ENCODE results near the gene LURAP1L.

Gene LURAP1L

DNA sequence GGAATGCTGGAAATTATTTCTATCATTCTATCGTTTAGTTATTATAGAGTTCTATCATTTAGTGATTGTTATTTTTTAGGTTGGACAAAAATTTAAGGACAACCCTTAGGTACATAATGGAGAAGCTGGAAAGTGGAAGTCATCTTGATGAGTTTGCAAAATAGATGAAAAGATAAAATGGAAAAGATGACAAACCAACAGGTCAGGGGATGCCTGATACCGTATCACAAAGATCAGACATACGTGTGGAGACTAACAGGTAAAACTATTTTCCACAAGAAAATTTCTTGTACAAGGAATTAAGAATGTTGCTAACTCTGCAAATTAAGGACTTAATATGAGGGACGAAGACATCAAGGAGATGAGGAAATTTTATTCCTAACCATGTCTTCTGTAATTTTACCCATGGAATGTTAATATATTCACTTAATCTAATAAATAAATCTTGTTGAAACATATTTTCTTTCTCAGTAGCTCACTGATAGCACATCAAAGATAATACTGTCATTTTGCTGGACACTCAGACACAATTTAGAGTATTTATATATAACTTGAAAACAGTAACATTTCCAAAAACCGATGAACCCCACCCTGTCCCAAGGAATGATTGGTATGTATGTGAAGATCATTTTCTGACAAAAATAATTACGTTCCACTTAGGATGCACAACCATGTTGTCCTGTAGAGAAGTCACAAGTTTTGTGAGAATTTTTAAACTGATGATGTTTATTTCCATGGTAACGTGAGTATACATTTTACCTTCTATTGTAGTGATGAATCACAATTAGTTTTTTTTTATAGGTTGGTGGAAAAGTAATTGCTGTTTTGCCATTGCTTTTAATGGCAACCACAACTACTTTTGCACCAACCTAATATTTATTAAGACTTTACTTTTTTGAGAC, 2.6 kb downstream of the LURAP1L start:
- DNase-seq = no peak

- DNase-seq = no peak
These were observed 3.6 kb downstream of the LURAP1L start for GRCh38 chr9:12778389-12778788.

GRCh38 chr9:12781226-12781733, 6.5 kb downstream of the LURAP1L start:
- DNase-seq = no peak

GRCh38 chr9:12783767-12784460, 9.1 kb downstream of the LURAP1L start:
- no peak for DNase-seq

- DNase-seq = no peak
These were observed 9.8 kb downstream of the LURAP1L start for GRCh38 chr9:12784461-12785259.

DNA sequence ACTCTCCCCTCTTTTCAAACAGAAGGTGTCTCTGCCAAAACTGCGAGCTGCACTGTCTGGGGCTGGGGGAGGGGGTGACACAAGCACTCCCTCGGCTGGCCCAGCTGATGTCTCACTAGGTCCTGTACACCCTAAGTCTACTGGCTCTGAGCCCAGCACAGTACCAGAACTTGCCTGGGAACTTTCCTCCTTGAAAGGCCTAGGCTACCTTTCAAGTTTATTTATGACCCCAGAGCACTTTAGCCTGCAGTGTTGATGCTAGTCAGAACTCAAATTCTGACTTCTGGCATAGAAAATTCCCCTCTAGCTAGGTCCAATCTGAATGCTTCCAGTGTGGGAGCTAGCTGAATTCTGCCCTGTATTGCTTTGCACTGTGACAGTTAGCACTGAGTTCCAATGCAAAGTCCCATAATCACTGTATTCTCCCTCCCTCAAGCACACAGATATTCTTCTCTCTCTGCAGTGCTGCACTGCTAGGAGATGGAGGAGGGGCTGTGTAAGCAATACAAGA, 10.5 kb downstream of the LURAP1L start:
- DNase-seq = no peak

DNA sequence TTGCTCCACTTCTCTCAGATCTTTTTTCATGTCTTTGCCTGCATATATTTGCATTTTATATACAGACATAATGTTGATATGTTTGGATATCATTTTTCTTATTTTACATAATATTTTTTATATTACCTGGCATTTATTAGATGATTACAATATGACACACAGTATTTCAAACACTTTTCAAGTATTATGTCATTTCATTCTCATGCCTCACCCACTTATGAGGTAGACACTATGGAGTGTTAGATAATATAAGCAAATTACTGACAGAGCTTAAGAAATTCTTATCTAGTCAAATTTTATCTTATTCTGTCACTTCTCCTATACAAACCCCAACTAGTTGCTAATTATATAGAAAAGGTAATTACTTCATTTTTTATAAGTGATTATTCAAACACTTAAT, 11.1 kb downstream of the LURAP1L start:
- no peak for DNase-seq

DNA sequence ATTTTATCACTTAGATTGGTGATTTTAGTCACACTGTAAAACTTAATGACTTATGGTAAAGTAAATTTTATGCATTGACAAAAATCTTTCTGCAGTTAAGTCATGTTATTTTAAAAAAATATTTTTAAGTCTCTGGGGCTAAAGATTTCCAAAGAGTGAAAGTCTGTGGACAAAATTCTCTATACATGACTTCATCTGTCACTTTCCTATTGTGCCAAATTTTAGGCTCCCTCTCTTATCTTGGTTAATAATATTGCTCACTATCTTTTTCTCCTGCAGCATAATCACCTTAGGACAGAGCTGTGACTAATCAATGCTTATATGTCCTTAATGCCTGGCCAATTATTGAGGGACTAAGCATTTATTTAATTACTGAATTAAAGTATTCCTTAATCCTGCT, 15.2 kb downstream of the LURAP1L start:
- no peak for DNase-seq

DNA sequence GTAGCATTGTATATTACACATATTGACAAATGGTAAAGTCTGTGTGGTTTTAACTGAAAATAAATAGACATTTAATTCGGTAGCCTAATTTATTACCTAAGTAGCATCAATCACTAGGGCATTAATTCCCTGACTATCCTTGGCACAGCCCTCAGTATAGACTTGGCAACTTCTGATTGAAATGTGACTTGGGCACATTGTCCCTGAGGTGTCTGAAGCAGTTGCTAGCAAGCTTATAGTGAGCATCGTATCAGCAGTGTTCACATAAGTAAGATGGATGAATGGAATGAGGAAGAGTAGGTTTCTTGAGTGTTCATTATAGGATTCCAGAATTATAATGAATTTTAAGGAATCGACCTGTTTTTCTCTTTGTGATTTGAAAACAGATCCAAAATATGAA, 16.1 kb downstream of the LURAP1L start:
- DNase-seq = no peak

- no peak for DNase-seq
These were observed 19.4 kb downstream of the LURAP1L start for GRCh38 chr9:12794101-12794799.

- DNase-seq = no peak
These were observed 21.8 kb downstream of the LURAP1L start for GRCh38 chr9:12796601-12797000.

- no peak for DNase-seq
These were observed 22.2 kb downstream of the LURAP1L start for GRCh38 chr9:12797037-12797436.

DNA sequence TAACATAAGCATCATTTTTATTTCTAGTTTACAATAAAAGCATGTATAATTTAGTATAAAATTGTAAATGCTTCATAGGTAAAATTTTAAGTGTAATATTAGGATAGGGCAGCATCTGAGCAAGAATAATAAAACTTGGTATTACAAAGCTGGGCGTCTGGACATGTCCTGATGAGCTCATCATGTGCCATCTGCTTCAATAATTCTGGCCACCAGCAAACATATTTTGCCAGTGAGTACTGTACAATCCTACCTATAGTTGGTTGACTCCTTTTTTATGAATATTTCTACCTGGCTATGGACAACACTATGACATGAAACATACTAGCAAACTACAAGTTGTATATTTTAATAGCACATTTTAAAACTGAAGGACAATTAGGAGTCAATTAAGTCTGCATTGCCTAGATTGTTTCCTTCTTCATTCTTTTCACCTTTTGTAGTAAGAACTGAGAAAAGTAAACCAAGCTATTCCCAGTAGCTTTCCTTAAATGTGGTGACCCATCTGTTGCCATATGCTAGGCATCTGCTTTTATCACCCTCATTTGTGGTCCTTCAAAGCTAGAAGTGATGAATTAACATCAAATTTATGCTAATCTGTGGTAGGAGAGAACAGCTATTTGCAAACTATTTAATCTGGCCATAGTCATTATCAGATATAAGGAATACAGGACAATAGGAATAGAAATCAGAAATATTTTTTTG, 23.4 kb downstream of the LURAP1L start:
- no peak for DNase-seq

GRCh38 chr9:12801187-12801586, 26.4 kb downstream of the LURAP1L start:
- no peak for DNase-seq

- no peak for DNase-seq
These were observed 26.8 kb downstream of the LURAP1L start for GRCh38 chr9:12801663-12802062.

- no peak for DNase-seq
These were observed 27.3 kb downstream of the LURAP1L start for GRCh38 chr9:12802093-12802492.

DNA sequence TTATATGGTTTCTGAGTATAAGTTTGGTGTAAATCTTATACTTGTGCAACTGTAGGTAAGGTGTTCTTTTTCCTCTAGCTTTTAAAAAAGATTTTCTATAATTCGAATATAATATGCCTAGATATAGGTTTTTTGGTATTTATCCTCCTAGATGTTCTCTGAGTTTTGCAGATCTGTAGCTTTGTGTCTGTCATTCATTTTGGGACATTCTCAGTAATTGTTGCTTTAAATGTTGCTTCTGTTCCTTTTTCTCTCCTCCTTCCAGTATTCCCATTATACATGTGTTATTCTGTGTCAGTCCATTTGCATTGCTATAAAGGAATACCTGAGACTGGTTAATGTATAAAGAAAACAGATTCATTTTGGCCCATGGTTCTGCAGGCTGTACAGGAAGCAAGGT, 33.7 kb downstream of the LURAP1L start:
- DNase-seq = no peak

- DNase-seq = no peak
These were observed 34.9 kb downstream of the LURAP1L start for GRCh38 chr9:12809720-12810119.

GRCh38 chr9:12811935-12812334, 37.1 kb downstream of the LURAP1L start:
- no peak for DNase-seq

DNA sequence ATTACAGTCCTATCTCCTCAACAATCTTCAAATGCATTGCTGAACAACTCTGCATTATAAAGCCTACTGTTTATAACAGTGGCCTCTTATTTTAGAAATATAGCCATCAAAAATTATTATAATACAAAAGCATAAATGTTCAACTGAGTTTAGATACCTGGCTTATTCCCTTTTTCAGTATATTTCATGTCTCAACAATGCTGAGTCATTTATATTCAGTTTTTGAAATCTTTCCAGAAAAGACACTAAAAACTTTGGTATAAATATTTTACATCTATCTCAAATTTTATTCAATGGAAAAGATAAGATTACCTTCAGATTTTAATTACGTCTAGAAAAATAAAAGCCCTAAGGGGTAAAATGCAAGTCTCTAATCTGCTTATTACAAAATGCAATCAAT, 37.9 kb downstream of the LURAP1L start:
- no peak for DNase-seq

DNA sequence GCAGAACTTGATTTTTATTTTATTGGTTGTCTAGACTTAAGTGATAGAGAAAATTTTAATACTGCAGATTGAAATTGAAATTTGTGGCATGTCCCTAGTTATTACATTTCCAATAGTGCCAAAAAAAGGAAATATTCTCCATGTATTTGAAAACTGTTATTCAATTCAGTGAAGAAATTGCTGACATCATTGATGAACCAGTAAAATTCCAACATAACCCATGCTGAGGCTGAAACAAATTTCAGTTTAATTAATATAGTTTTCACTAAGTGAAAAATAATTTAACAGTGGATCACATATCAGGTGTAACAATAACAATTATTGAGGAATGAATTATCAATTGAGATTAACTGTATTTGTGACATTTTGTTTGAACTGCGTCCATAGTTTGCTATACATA, 38.7 kb downstream of the LURAP1L start:
- DNase-seq = no peak

Data from CD4-positive, alpha-beta T cell treated with Interferon gamma for 1 hour (primary cell).